KMS-11 (cell line): ENCODE measurements around the gene FAM120B.

Source experiments
- H2AFZ ChIP-seq: fragments of 200-600 bp; sonication (generic); 2 replicates; pipeline ENCODE4 v1.6.1; 2016; ENCODE audit warnings: antibody characterized with exemption, mixed run types, low read depth
- H3K27ac ChIP-seq: fragments of 200-600 bp; sonication (generic); 2 replicates; pipeline ENCODE4 v1.6.1; 2016; ENCODE audit warnings: mild to moderate bottlenecking, mixed run types
- H3K27me3 ChIP-seq: fragments of 200-600 bp; sonication (generic); 2 replicates; pipeline ENCODE4 v1.6.1; 2017; ENCODE audit warnings: mild to moderate bottlenecking, low read depth, mixed run types, moderate library complexity; ENCODE audit not compliant: insufficient read depth
- H3K36me3 ChIP-seq: fragments of 200-600 bp; sonication (generic); 2 replicates; pipeline ENCODE4 v1.6.1; 2017; ENCODE audit warnings: mild to moderate bottlenecking, mixed run types; ENCODE audit not compliant: insufficient read depth
- H3K4me1 ChIP-seq: fragments of 200-600 bp; sonication (generic); 2 replicates; pipeline ENCODE4 v1.6.1; 2016; ENCODE audit warnings: mild to moderate bottlenecking, low read depth, mixed run types; ENCODE audit not compliant: poor library complexity, severe bottlenecking
- H3K4me2 ChIP-seq: fragments of 200-600 bp; sonication (generic); 2 replicates; pipeline ENCODE4 v1.7.0; 2016; ENCODE audit warnings: mild to moderate bottlenecking, mixed run types
- H3K4me3 ChIP-seq: fragments of 200-600 bp; sonication (generic); IDR thresholded peaks from 2 replicates; pipeline ENCODE4 v1.6.1; 2017; ENCODE audit warnings: low read depth, low read length, mixed read lengths; ENCODE audit not compliant: insufficient read depth
- H3K79me2 ChIP-seq: fragments of 200-600 bp; sonication (generic); 2 replicates; pipeline ENCODE4 v1.6.1; 2016; ENCODE audit warnings: low read depth, mixed run types; ENCODE audit not compliant: insufficient read depth
- H3K9ac ChIP-seq: fragments of 200-600 bp; sonication (generic); 2 replicates; pipeline ENCODE4 v1.6.1; 2016; ENCODE audit warnings: mild to moderate bottlenecking, mixed run types
- H4K20me1 ChIP-seq: fragments of 200-600 bp; sonication (generic); 2 replicates; pipeline ENCODE4 v1.6.1; 2016; ENCODE audit warnings: mild to moderate bottlenecking, mixed run types; ENCODE audit not compliant: insufficient read depth
- TF ChIP-seq, protein P1 (sequence below): fragments of 200-600 bp; sonication (generic); conservative IDR thresholded peaks from 2 replicates; pipeline ENCODE4 v1.6.1; 2017; ENCODE audit warnings: low read depth, mild to moderate bottlenecking, antibody characterized with exemption, low read length, moderate library complexity, mixed read lengths

FAM120B gene

DNA sequence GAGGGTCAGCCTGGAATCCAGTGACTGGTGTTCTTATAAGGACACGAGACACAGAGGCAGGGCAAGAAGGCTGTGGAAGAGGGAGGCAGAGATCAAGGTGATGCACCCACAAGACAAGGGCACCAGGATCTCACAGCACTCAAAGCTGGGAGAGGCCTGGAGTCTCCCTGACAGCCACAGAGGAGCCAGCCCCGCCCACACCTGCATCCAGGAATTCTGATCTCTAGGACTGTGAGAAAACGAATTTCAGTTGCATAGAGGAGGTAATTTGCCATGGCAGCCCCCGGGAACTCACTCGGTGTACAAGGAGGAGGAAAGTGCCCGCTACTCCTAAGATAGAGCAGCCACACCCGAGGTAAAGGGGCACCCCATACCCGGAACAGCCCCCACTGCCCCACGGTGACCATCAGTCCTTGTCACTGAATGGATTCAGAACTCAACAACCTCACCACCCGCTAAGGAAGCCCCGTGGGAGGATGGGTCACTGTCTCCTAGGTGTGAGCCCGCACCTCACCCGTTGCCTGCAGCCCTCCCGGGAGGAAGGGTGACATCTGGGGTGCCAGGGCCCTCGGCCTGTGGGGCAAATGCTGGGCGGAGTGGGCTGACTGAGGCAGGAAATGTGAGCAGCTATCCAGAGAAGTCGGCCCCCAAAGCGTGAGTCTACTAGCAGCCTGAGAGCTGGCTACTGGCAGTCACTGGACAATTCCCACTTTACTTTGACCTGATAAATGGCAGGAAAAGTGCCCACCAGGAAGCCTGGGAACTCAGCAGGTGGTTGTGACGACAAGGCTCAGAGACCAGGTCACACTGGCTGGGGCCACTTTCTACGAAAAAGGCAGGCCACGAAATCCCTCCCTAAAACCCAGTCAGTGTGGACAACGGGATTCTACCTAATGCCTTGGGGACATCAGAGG is 38.1 kb upstream of the FAM120B start:
- H3K79me2 ChIP-seq, result no peaks in the 10 kb centered on the region
- no peak overlapping the region for H3K4me2 ChIP-seq
- H3K27me3 ChIP-seq, result peaks cover 30% of the 10 kb centered on the region
- no peak overlapping the region for H3K9ac ChIP-seq
- no peaks in the 10 kb centered on the region for H3K4me1 ChIP-seq
- no peak overlapping the region for H3K27ac ChIP-seq
- no peaks in the 10 kb centered on the region for H3K36me3 ChIP-seq
- H2AFZ ChIP-seq, result no peak overlapping the region
- TF ChIP-seq, protein P1, sequence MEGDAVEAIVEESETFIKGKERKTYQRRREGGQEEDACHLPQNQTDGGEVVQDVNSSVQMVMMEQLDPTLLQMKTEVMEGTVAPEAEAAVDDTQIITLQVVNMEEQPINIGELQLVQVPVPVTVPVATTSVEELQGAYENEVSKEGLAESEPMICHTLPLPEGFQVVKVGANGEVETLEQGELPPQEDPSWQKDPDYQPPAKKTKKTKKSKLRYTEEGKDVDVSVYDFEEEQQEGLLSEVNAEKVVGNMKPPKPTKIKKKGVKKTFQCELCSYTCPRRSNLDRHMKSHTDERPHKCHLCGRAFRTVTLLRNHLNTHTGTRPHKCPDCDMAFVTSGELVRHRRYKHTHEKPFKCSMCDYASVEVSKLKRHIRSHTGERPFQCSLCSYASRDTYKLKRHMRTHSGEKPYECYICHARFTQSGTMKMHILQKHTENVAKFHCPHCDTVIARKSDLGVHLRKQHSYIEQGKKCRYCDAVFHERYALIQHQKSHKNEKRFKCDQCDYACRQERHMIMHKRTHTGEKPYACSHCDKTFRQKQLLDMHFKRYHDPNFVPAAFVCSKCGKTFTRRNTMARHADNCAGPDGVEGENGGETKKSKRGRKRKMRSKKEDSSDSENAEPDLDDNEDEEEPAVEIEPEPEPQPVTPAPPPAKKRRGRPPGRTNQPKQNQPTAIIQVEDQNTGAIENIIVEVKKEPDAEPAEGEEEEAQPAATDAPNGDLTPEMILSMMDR, result no peak
- H4K20me1 ChIP-seq, result no peaks in the 10 kb centered on the region
- H3K4me3 ChIP-seq, result no peak overlapping the region

GRCh38 chr6:170269151-170269845 is 37.3 kb upstream of the FAM120B start:
- Histone ChIP-seq H3K4me3 (no peak overlapping the region), H4K20me1 (no peaks in the 10 kb centered on the region), H3K79me2 (no peaks in the 10 kb centered on the region), H3K9ac (no peak overlapping the region), H2AFZ (no peak overlapping the region), H3K4me1 (no peaks in the 10 kb centered on the region), H3K27me3 (peaks cover 37% of the 10 kb centered on the region), H3K4me2 (no peak overlapping the region), H3K36me3 (no peaks in the 10 kb centered on the region), H3K27ac (no peak overlapping the region)
- TF ChIP-seq, protein P1, result no peak

- Histone ChIP-seq H2AFZ (no peak overlapping the region), H3K9ac (no peak overlapping the region), H3K4me3 (no peak overlapping the region), H3K79me2 (no peaks in the 10 kb centered on the region), H3K4me1 (no peaks in the 10 kb centered on the region), H4K20me1 (no peaks in the 10 kb centered on the region), H3K36me3 (no peaks in the 10 kb centered on the region), H3K27ac (no peak overlapping the region), H3K27me3 (peaks cover 37% of the 10 kb centered on the region), H3K4me2 (no peak overlapping the region)
- TF ChIP-seq, protein P1, result no peak
These were observed 36.6 kb upstream of the FAM120B start for GRCh38 chr6:170269846-170270541.

GRCh38 chr6:170270984-170271593 is 35.5 kb upstream of the FAM120B start:
- no peaks in the 10 kb centered on the region for H3K4me1 ChIP-seq
- no peaks in the 10 kb centered on the region for H4K20me1 ChIP-seq
- TF ChIP-seq, protein P1, result no peak
- no peaks in the 10 kb centered on the region for H3K79me2 ChIP-seq
- H3K4me2 ChIP-seq, result no peak overlapping the region
- no peak overlapping the region for H3K9ac ChIP-seq
- no peak overlapping the region for H3K27ac ChIP-seq
- no peaks in the 10 kb centered on the region for H3K36me3 ChIP-seq
- no peak overlapping the region for H3K4me3 ChIP-seq
- H3K27me3 ChIP-seq, result peaks cover 37% of the 10 kb centered on the region
- H2AFZ ChIP-seq, result no peak overlapping the region
